ENCODE data around the gene COL13A1. TPM values are rescaled to one million over a fixed set of nuclear protein-coding genes. Genes with fewer than 3 reads are reported as not detected.

The COL13A1 gene
- total RNA-seq, 1 donor from 2014 or later: 0.86 TPM

- no peaks in the 10 kb centered on the region for H3K36me3 ChIP-seq (ENCODE audit: insufficient read depth, low read length)
- TF ChIP-seq EZH2 (IDR thresholded peaks at IDR 0.05; ENCODE audit: insufficient read depth, low read length): no peak
- TF ChIP-seq CTCF (IDR thresholded peaks at IDR 0.05; ENCODE audit: insufficient read depth, low read depth, low read length): no peak
- no peak overlapping the region for H3K4me3 Mint-ChIP-seq (ENCODE audit: unreplicated experiment)
- no peak overlapping the region for H3K27ac ChIP-seq (ENCODE audit: low read depth, low read length)
- H3K27ac Mint-ChIP-seq (ENCODE audit: unreplicated experiment): no peak overlapping the region
- no peak for FAIRE-seq
- peaks cover 5% of the 10 kb centered on the region for H3K9me3 Mint-ChIP-seq (ENCODE audit: unreplicated experiment)
- no peak overlapping the region for H3K9ac ChIP-seq (ENCODE audit: low read length)
- no peak overlapping the region for H3K4me3 ChIP-seq (ENCODE audit: insufficient read depth, low read depth, low read length)
- H3K27me3 Mint-ChIP-seq (ENCODE audit: low read depth, unreplicated experiment): peaks cover 47% of the 10 kb centered on the region
- H3K4me2 ChIP-seq (ENCODE audit: low read length): no peak overlapping the region
- H3K27me3 ChIP-seq (ENCODE audit: insufficient read depth, low read length): no peaks in the 10 kb centered on the region
- no peaks in the 10 kb centered on the region for H4K20me1 ChIP-seq (ENCODE audit: insufficient read depth, low read length)
- H2AFZ ChIP-seq (ENCODE audit: low read depth, low read length): no peak overlapping the region
- peaks cover 10% of the 10 kb centered on the region for H3K4me1 ChIP-seq (ENCODE audit: insufficient read depth, low read length)
- no peaks in the 10 kb centered on the region for H3K79me2 ChIP-seq (ENCODE audit: insufficient read depth, low read length)
- peaks cover 12% of the 10 kb centered on the region for H3K4me1 Mint-ChIP-seq (ENCODE audit: low read depth, unreplicated experiment)
- no peaks in the 10 kb centered on the region for H3K9me3 ChIP-seq (ENCODE audit: insufficient read depth, low read depth, low read length)
- no peak for DNase-seq (ENCODE audit: low read depth)
- no peaks in the 10 kb centered on the region for H3K36me3 Mint-ChIP-seq (ENCODE audit: low read depth, unreplicated experiment)
These were observed 96.3 kb downstream of the COL13A1 start for GRCh38 chr10:69897999-69898398.

GRCh38 chr10:69898524-69898923 lies 96.8 kb downstream of the COL13A1 start:
- H3K9ac ChIP-seq (ENCODE audit: low read length): no peak overlapping the region
- Mint-ChIP-seq H3K4me1 (ENCODE audit: low read depth, unreplicated experiment) (peaks cover 12% of the 10 kb centered on the region), H3K27ac (ENCODE audit: unreplicated experiment) (no peak overlapping the region), H3K36me3 (ENCODE audit: low read depth, unreplicated experiment) (no peaks in the 10 kb centered on the region), H3K9me3 (ENCODE audit: unreplicated experiment) (peaks cover 5% of the 10 kb centered on the region), H3K4me3 (ENCODE audit: unreplicated experiment) (no peak overlapping the region), H3K27me3 (ENCODE audit: low read depth, unreplicated experiment) (peaks cover 48% of the 10 kb centered on the region)
- no peak for TF ChIP-seq CTCF (IDR thresholded peaks at IDR 0.05; ENCODE audit: insufficient read depth, low read depth, low read length)
- TF ChIP-seq EZH2 (IDR thresholded peaks at IDR 0.05; ENCODE audit: insufficient read depth, low read length): no peak
- H3K27me3 ChIP-seq (ENCODE audit: insufficient read depth, low read length): no peaks in the 10 kb centered on the region
- no peaks in the 10 kb centered on the region for H4K20me1 ChIP-seq (ENCODE audit: insufficient read depth, low read length)
- no peak overlapping the region for H3K27ac ChIP-seq (ENCODE audit: low read depth, low read length)
- peaks cover 10% of the 10 kb centered on the region for H3K4me1 ChIP-seq (ENCODE audit: insufficient read depth, low read length)
- no peak overlapping the region for H3K4me2 ChIP-seq (ENCODE audit: low read length)
- FAIRE-seq: no peak
- H3K79me2 ChIP-seq (ENCODE audit: insufficient read depth, low read length): no peaks in the 10 kb centered on the region
- H3K9me3 ChIP-seq (ENCODE audit: insufficient read depth, low read depth, low read length): no peaks in the 10 kb centered on the region
- no peak overlapping the region for H3K4me3 ChIP-seq (ENCODE audit: insufficient read depth, low read depth, low read length)
- no peak overlapping the region for H2AFZ ChIP-seq (ENCODE audit: low read depth, low read length)
- DNase-seq (ENCODE audit: low read depth): no peak
- no peaks in the 10 kb centered on the region for H3K36me3 ChIP-seq (ENCODE audit: insufficient read depth, low read length)

- H3K27ac Mint-ChIP-seq (ENCODE audit: unreplicated experiment): no peak overlapping the region
- Histone ChIP-seq H3K79me2 (ENCODE audit: insufficient read depth, low read length) (no peaks in the 10 kb centered on the region), H3K4me1 (ENCODE audit: insufficient read depth, low read length) (peaks cover 10% of the 10 kb centered on the region), H2AFZ (ENCODE audit: low read depth, low read length) (no peak overlapping the region), H3K4me2 (ENCODE audit: low read length) (no peak overlapping the region), H3K27ac (ENCODE audit: low read depth, low read length) (no peak overlapping the region), H3K9ac (ENCODE audit: low read length) (no peak overlapping the region), H3K4me3 (ENCODE audit: insufficient read depth, low read depth, low read length) (no peak overlapping the region), H3K27me3 (ENCODE audit: insufficient read depth, low read length) (no peaks in the 10 kb centered on the region), H4K20me1 (ENCODE audit: insufficient read depth, low read length) (no peaks in the 10 kb centered on the region), H3K36me3 (ENCODE audit: insufficient read depth, low read length) (no peaks in the 10 kb centered on the region), H3K9me3 (ENCODE audit: insufficient read depth, low read depth, low read length) (no peaks in the 10 kb centered on the region)
- no peak for FAIRE-seq
- no peak for DNase-seq (ENCODE audit: low read depth)
- H3K4me3 Mint-ChIP-seq (ENCODE audit: unreplicated experiment): no peak overlapping the region
- peaks cover 12% of the 10 kb centered on the region for H3K4me1 Mint-ChIP-seq (ENCODE audit: low read depth, unreplicated experiment)
- TF ChIP-seq CTCF (IDR thresholded peaks at IDR 0.05; ENCODE audit: insufficient read depth, low read depth, low read length) (no peak), EZH2 (IDR thresholded peaks at IDR 0.05; ENCODE audit: insufficient read depth, low read length) (no peak)
- no peaks in the 10 kb centered on the region for H3K36me3 Mint-ChIP-seq (ENCODE audit: low read depth, unreplicated experiment)
- peaks cover 5% of the 10 kb centered on the region for H3K9me3 Mint-ChIP-seq (ENCODE audit: unreplicated experiment)
- H3K27me3 Mint-ChIP-seq (ENCODE audit: low read depth, unreplicated experiment): peaks cover 48% of the 10 kb centered on the region
These were observed 97.2 kb downstream of the COL13A1 start for GRCh38 chr10:69898941-69899340.

Measured in astrocyte (in vitro differentiated cells and primary cell).